Left lung (tissue), 10 donors: ENCODE data around the gene POC1A. TPM values are rescaled to one million over a fixed set of nuclear protein-coding genes. Genes with fewer than 3 reads are reported as not detected.

ENCODE experiments used
- ATAC-seq: fragments of 200-7000 bp; cut with Tn5 transposase; one replicate; pipeline ENCODE4 v1.9.1; 2020; ENCODE audit warnings: moderate library complexity
- DNase-seq, 4 donors: peaks; one replicate each; pipeline ENCODE4 v3.0.0-alpha.2; 2013 to 2020
- H3K27ac ChIP-seq, 2 donors: fragments of 200-600 bp; sonication (generic) in 1 of 2; one replicate each; pipeline versions ENCODE4 v1.5.0 to v1.8.0; 2020 to 2021
- H3K27me3 ChIP-seq, 2 donors: fragments of 200-600 bp; sonication (generic) in 1 of 2; one replicate each; pipeline versions ENCODE4 v1.5.0 to v1.8.0; 2020 to 2021
- H3K36me3 ChIP-seq, 2 donors: fragments of 200-600 bp; sonication (generic) in 1 of 2; one replicate each; pipeline versions ENCODE4 v1.5.0 to v1.8.0; 2020 to 2021
- H3K4me1 ChIP-seq, 2 donors: fragments of 200-600 bp; one replicate each; pipeline ENCODE4 v1.8.0; 2021
- H3K4me3 ChIP-seq, 2 donors: fragments of 200-600 bp; sonication (generic) in 1 of 2; one replicate each; pipeline versions ENCODE4 v1.5.0 to v1.8.0; 2020 to 2021; ENCODE audit warnings: mild to moderate bottlenecking in 1 of 2
- H3K9me3 ChIP-seq, 2 donors: fragments of 200-600 bp; sonication (generic) in 1 of 2; one replicate each; pipeline versions ENCODE4 v1.5.0 to v1.8.0; 2020 to 2021
- CTCF ChIP-seq, 2 donors: fragments of 200-600 bp; sonication (generic) in 1 of 2; IDR thresholded peaks; one replicate each; pipeline versions ENCODE4 v1.5.0 to v1.8.0; 2021; ENCODE audit warnings: antibody characterized with exemption in 2 of 2
- intact Hi-C, 2 donors: fragments of 100-400 bp; cut with DNase I; formaldehyde crosslinking; loops; one replicate each; pipeline versions ENCODE4 v1.11.2 to v1.14.2; 2022
- polyA plus RNA-seq, 6 donors: library from polyadenylated mRNA; unstranded; fragments of 120-200 nt; gene quantifications; one replicate each; pipeline ENCODE4 v1.2.1, GENCODE V29; 2013; ENCODE audit not compliant: insufficient read length in 6 of 6
- total RNA-seq, 2 donors: library from RNA; stranded (reverse); fragmentation: NEBNext Ultra II Directional; extraction: Animal tissue kit (Norgen Biotek cat#: 25700); gene quantifications; one replicate each; pipeline ENCODE4 v1.2.1, GENCODE V29; 2021
- donor health status: DM: no; HTN: yes; CAD: no.
- donor health status: DM: no; HTN: no; CAD: no.

POC1A gene
- total and polyA plus RNA-seq, 8 donors = 5.3 to 16.5 (median 8.3) TPM

GRCh38 chr3:52078781-52079560 lies 75.3 kb downstream of the POC1A start:
- intact Hi-C loops = no loop called here
- H3K27ac ChIP-seq = no peak overlapping the region
- no peak overlapping the region for H3K4me3 ChIP-seq
- no peak for TF ChIP-seq CTCF (IDR thresholded peaks at IDR 0.05)
- peaks cover 0 to 9% of the 10 kb centered on the region in 2 donors for H3K4me1 ChIP-seq
- peaks cover 0 to 5% of the 10 kb centered on the region in 2 donors for H3K36me3 ChIP-seq
- peak in 2 of 4 donors; percentile 4 to 45 for DNase-seq
- no peaks in the 10 kb centered on the region for H3K27me3 ChIP-seq
- ATAC-seq = no peak
- H3K9me3 ChIP-seq = no peaks in the 10 kb centered on the region

- ATAC-seq (peak; percentile 80), DNase-seq (peak in 2 of 4 donors; percentile 33 to 76)
- Histone ChIP-seq H3K9me3 (no peaks in the 10 kb centered on the region), H3K27ac (peak overlapping the region; percentile 6 to 24), H3K4me3 (no peak overlapping the region), H3K4me1 (peaks cover 0 to 9% of the 10 kb centered on the region in 2 donors), H3K36me3 (peaks cover 0 to 5% of the 10 kb centered on the region in 2 donors), H3K27me3 (no peaks in the 10 kb centered on the region)
- intact Hi-C loops = no loop called here
- TF ChIP-seq CTCF (IDR thresholded peaks at IDR 0.05) = no peak
Observed at GRCh38 chr3:52077925-52078324, 76.3 kb downstream of the POC1A start.

GRCh38 chr3:52076896-52077780 lies 77.1 kb downstream of the POC1A start:
- Histone ChIP-seq H3K4me3 (no peak overlapping the region), H3K27me3 (no peaks in the 10 kb centered on the region), H3K9me3 (no peaks in the 10 kb centered on the region), H3K4me1 (peaks cover 4 to 9% of the 10 kb centered on the region in 2 donors), H3K36me3 (peaks cover 0 to 5% of the 10 kb centered on the region in 2 donors), H3K27ac (peak overlapping the region; percentile 6 to 53)
- TF ChIP-seq CTCF (IDR thresholded peaks at IDR 0.05) = no peak
- peak in 2 of 4 donors; percentile 60 to 68 for DNase-seq
- ATAC-seq = peak; percentile 13
- intact Hi-C loops = no loop called here

GRCh38 chr3:52073490-52073889 lies 80.7 kb downstream of the POC1A start:
- Histone ChIP-seq H3K27ac (no peak overlapping the region), H3K36me3 (peaks cover 0 to 5% of the 10 kb centered on the region in 2 donors), H3K9me3 (no peaks in the 10 kb centered on the region), H3K27me3 (no peaks in the 10 kb centered on the region), H3K4me3 (no peak overlapping the region), H3K4me1 (peaks cover 18 to 32% of the 10 kb centered on the region in 2 donors)
- no peak for DNase-seq
- no peak for TF ChIP-seq CTCF (IDR thresholded peaks at IDR 0.05)
- no peak for ATAC-seq
- intact Hi-C loops = no loop called here

GRCh38 chr3:52072471-52072870 lies 81.8 kb downstream of the POC1A start:
- H3K27ac ChIP-seq = no peak overlapping the region
- ATAC-seq = no peak
- H3K36me3 ChIP-seq = peaks cover 0 to 5% of the 10 kb centered on the region in 2 donors
- intact Hi-C loops = no loop called here
- no peak overlapping the region for H3K4me3 ChIP-seq
- H3K27me3 ChIP-seq = no peaks in the 10 kb centered on the region
- TF ChIP-seq CTCF (IDR thresholded peaks at IDR 0.05) = no peak
- no peak for DNase-seq
- H3K9me3 ChIP-seq = no peaks in the 10 kb centered on the region
- peaks cover 18 to 27% of the 10 kb centered on the region in 2 donors for H3K4me1 ChIP-seq
